Cardiac fibroblast (primary cell): ENCODE results near the gene SPEG.

Source experiments
- DNase-seq, 2 donors: peaks; one replicate each; pipeline versions ENCODE4 v3.0.0 to v3.0.0-alpha.2; 2010; ENCODE audit warnings: low read depth in 2 of 2
- H3K4me3 ChIP-seq, 2 donors: replicated peaks in 1 of 2; 1 replicate in 1 of 2; 2 replicates in 1 of 2; pipeline ENCODE4 v1.5.1; 2011; ENCODE audit warnings: low read depth in 2 of 2, low read length in 2 of 2, mild to moderate bottlenecking in 2 of 2, moderate library complexity in 1 of 2
- TF ChIP-seq, protein P1 (sequence below): IDR thresholded peaks from one replicate; pipeline ENCODE4 v1.5.1; 2011; ENCODE audit warnings: low read depth, mild to moderate bottlenecking, low read length, inconsistent platforms

The SPEG gene

DNA sequence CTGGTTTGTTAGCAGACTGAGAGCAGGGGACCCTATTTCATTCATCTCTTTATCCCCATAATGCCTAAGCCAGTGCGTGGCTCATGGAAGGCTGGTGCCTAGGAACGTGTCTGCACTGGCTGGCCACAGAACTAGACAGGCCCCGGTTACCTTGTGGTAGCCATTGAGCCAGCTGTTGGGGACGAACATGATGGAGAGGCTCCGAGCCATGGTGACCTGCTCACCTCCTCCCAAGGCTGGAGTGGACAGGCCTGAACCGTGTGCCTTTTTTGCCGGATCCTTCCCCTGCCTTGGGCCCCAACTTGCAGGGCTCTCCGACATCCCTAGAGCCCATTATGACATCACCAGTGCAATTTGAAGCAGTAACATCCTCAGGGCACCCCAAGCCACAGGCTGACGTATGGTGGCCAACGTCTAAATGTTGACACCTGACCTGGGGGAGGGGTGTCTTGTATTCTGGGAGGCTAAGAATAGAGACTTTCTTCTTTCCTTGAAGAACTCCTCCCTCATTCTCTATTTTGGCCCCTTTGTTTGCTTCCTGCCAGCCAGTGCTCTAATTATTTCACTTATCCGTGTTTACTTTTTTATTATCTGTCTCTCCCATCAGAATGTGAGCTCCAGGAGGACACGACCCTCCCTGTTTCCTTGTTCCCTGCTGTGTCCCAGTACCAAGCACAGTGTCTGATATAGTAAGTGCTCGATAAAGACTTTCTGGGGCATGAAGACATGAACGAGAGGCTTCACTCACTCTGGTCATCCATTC is 34.7 kb upstream of the SPEG start:
- H3K4me3 ChIP-seq = no peak overlapping the region
- TF ChIP-seq, protein P1, sequence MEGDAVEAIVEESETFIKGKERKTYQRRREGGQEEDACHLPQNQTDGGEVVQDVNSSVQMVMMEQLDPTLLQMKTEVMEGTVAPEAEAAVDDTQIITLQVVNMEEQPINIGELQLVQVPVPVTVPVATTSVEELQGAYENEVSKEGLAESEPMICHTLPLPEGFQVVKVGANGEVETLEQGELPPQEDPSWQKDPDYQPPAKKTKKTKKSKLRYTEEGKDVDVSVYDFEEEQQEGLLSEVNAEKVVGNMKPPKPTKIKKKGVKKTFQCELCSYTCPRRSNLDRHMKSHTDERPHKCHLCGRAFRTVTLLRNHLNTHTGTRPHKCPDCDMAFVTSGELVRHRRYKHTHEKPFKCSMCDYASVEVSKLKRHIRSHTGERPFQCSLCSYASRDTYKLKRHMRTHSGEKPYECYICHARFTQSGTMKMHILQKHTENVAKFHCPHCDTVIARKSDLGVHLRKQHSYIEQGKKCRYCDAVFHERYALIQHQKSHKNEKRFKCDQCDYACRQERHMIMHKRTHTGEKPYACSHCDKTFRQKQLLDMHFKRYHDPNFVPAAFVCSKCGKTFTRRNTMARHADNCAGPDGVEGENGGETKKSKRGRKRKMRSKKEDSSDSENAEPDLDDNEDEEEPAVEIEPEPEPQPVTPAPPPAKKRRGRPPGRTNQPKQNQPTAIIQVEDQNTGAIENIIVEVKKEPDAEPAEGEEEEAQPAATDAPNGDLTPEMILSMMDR = no peak
- DNase-seq = no peak

DNA sequence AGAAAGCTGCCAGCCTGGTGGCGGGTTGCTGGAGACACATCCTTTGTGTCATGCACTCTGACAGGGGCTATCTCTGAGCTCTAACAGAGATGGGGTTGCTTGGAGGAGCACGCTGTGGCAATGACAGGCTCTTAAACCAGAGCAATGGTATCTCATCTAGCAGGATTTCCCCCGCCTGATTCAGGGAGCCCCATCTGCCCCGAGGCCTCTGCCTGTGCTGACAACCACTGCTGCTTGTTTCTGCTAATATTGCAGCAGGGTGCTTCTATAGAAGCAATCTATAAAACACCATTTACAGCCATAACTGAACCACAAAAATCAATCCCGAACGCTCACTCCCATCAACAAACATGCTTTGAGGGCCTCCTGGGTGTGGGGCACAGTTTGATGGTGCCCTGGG is 34.1 kb upstream of the SPEG start:
- no peak overlapping the region for H3K4me3 ChIP-seq
- no peak for DNase-seq
- TF ChIP-seq, protein P1 = no peak

DNA sequence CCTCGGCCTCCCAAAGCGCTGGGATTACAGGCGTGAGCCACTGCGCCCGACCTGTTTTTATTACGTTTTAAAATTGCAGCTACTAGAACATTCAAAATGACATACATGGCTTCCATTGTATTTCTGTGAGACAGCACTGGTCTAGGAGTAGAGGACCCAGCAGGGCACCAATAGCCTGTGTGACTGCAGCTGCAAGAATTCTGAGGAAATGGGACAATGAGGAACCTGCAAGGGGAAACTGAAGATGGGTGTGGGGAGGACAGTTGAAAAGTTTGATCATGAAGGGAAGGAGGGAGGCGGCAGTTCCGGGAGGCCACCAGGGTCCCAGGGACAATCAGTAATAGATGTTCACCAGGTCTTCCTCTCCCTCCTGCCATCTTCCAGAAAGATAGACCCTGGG is 33.0 kb upstream of the SPEG start:
- TF ChIP-seq, protein P1 = no peak
- no peak overlapping the region for H3K4me3 ChIP-seq

DNA sequence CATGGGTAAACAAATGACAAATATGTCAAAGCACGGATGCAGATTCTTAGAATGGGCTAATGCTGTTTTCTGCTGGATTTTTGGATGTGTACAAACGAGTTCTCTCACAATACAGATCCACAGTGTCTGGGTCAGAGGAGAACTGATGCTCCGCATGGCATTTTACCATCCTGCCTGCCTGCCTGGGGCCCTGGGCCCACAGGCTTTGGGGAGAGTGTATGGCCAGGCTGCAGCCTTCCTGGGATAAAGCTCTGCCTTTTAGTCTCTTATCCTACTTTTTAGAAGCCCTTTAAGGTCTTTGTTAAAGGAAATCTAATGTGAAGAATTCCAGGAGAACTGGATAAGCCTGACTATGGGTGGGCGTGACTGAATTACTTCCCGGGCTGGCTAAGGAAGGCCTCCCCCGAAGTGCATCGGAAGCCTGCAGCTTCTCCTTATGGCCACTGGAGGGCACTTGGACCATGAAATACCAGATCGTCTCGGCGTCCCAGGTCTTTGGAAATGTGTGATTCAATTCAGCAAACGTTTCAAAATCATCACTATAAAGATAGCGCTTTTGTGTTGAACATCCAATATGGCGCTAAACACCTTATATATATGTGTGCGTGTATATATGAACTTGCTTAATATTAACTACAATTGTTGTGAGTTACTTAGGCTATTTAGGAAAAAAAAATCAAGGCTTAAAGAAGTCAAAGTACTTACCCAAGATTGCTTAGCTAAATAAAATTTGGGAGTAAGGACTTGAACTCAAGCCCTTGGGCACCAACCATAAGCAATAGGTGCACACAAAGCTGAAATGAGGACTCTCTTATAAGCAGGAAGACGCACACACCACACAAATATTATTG is 31.8 kb upstream of the SPEG start:
- H3K4me3 ChIP-seq = no peak overlapping the region
- TF ChIP-seq, protein P1 = peak; percentile 95
- peak; percentile 91 for DNase-seq

More for the DNA sequence above, 33.0 kb upstream of the SPEG start:
- DNase-seq = no peak

DNA sequence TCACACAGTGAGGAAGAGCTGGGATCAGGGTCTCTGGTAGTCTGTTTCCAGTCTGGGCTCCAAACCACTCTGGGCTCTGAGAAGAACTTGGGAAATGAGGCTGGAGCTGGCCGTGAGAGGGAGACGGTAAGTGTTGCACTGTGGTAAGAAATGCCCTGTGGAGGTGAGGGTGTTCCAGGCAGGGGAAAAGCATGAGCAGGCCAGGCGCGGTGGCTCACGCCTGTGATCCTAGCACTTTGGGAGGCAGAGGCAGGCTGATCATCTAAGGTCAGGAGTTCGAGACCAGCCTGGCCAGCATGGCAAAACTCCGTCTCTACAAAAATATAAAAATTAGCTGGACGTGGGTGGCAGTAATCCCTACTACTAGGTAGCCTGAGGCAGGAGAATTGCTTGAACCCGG is 30.8 kb upstream of the SPEG start:
- H3K4me3 ChIP-seq = no peak overlapping the region
- TF ChIP-seq, protein P1 = no peak
- DNase-seq = no peak

DNA sequence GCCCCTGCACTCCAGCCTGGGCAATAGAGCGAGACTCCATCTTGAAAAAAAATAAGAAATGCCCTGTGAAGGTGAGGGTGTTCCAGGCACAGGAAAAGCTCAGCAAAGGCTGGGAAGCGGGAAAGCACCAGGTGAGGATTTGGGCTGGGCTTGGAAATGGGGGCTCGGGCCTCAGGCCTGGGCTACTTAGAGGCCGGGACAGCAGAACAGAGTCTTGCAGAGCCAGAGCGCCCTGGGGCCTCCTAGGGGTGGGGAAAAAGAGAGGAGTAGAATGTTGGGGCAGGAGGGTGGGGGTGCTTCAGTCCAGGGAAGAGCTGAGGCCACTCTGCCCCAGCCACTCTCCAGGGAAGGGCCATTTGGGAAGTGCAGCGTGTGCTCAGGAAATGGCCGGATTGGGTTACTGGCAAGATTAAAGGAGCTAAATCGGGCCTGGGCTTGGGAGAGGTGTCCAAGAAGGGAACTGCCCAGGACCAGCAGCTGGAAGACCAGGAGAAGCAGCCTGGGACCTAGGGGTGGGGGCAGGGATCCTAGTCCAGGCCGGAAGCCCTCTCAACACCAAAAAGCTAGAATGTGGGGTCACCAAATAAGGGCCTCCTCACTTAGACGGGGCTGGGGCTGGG is 30.2 kb upstream of the SPEG start:
- TF ChIP-seq, protein P1 = no peak
- peak in 1 of 2 donors; percentile 29 for DNase-seq
- H3K4me3 ChIP-seq = no peak overlapping the region
